Measurements from ENCODE around the gene DRD1. TPM values are rescaled to one million over a fixed set of nuclear protein-coding genes. Genes with fewer than 3 reads are reported as not detected.
"Not testable (repeated sequence)": the region's sequence is repeated elsewhere in the genome, so short reads cannot be mapped to it uniquely, and the experiment has no call there.

Gene DRD1
- total RNA-seq, 8 experiments from 2014 or later = 0.08 to 18.5 (median 1.3) TPM

- no peak overlapping the region for H3K4me3 ChIP-seq
- peak in 3 of 8 experiments; percentile 49 to 81 (median 65) for ATAC-seq (replicated peaks in 6 of 8)
- H3K4me1 ChIP-seq (replicated peaks in 1 of 2) = no peaks in the 10 kb centered on the region
- whole genome bisulfite sequencing, 10 experiments = 6 to 100% (median 71%) methylated on average over 2 to 3 of the region's 3 CpGs; no CpG with 5 or more reads in 1 of the 10 experiments
- in situ Hi-C loops (cut with MboI; ENCODE audit: low pct_unique_long_range_greater_than_20kb in 2 of 9, low sequenced_read_pairs in 9 of 9, unreplicated experiment in 9 of 9) = no loop called here
- H3K27ac ChIP-seq = no peak overlapping the region
These were observed 37.7 kb downstream of the DRD1 start for GRCh38 chr5:175406300-175406699.

DNA sequence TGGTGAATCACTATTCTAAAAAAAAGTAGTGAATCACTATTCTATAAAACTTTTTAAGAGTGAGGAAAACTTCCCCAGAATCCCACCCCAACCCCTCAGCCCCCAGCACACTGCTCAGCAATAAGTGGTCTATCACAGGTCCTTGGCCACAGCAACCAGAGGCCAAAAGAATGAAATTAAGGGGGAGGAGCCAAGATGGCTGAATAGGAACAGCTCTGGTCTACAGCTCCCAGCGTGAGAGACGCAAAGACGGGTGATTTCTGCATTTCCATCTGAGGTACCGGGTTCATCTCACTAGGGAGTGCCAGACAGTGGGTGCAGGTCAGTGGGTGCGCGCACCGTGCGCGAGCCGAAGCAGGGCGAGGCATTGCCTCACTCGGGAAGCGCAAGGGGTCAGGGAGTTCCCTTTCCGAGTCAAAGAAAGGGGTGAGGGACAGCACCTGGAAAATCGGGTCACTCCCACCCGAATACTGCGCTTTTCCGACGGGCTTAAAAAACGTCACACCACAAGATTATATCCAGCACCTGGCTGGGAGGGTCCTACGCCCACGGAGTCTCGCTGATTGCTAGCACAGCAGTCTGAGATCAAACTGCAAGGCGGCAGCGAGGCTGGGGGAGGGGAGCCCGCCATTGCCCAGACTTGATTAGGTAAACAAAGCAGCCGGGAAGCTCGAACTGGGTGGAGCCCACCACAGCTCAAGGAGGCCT, 46.2 kb downstream of the DRD1 start:
- peak in 1 of 8 experiments; percentile 47 for ATAC-seq (replicated peaks in 6 of 8)
- H3K4me1 ChIP-seq (replicated peaks in 1 of 2); in situ Hi-C loops (cut with MboI; ENCODE audit: low pct_unique_long_range_greater_than_20kb in 2 of 9, low sequenced_read_pairs in 9 of 9, unreplicated experiment in 9 of 9): not testable (repeated sequence)
- peak overlapping the region in 4 of 5 donors; percentile 21 to 31 (median 22) for H3K4me3 ChIP-seq
- 10% methylated on average over 2 of the region's 28 CpGs; no CpG with 5 or more reads in 9 of the 10 experiments for WGBS, 10 experiments
- peak overlapping the region in 1 of 2 donors; percentile 64 for H3K27ac ChIP-seq

DNA sequence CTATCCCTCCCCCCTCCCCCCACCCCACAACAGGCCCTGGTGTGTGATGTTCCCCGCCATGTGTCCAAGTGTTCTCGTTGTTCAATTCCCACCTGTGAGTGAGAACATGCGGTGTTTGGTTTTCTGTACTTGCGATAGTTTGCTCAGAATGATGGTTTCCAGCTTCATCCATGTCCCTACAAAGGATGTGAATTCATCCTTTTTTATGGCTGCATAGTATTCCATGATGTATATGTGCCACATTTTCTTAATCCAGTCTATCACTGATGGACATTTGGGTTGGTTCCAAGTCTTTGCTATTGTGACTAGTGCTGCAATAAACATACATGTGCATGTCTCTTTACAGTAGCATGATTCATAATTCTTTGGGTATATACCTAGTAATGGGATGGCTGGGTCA, 48.6 kb downstream of the DRD1 start:
- 100% methylated on average over 1 of the region's 4 CpGs; no CpG with 5 or more reads in 9 of the 10 experiments for WGBS, 10 experiments
- in situ Hi-C loops (cut with MboI; ENCODE audit: low pct_unique_long_range_greater_than_20kb in 2 of 9, low sequenced_read_pairs in 9 of 9, unreplicated experiment in 9 of 9) = not testable (repeated sequence)

GRCh38 chr5:175394601-175395000, 49.4 kb downstream of the DRD1 start:
- H3K27ac ChIP-seq = no peak overlapping the region
- WGBS, 10 experiments = 38 to 100% (median 60%) methylated on average over 1 to 5 of the region's 5 CpGs; no CpG with 5 or more reads in 1 of the 10 experiments
- in situ Hi-C loops (cut with MboI; ENCODE audit: low pct_unique_long_range_greater_than_20kb in 2 of 9, low sequenced_read_pairs in 9 of 9, unreplicated experiment in 9 of 9) = no loop called here
- peaks cover 0 to 2% of the 10 kb centered on the region in 2 donors for H3K4me1 ChIP-seq (replicated peaks in 1 of 2)
- no peak for ATAC-seq (replicated peaks in 6 of 8)
- H3K4me3 ChIP-seq = no peak overlapping the region

More for the DNA sequence above, 48.6 kb downstream of the DRD1 start:
- not testable (repeated sequence) for ATAC-seq (replicated peaks in 6 of 8); H3K4me1 ChIP-seq (replicated peaks in 1 of 2); H3K4me3 ChIP-seq; H3K27ac ChIP-seq

- WGBS, 10 experiments = 26 to 100% (median 83%) methylated on average over 1 to 4 of the region's 4 CpGs; no CpG with 5 or more reads in 3 of the 10 experiments
- no peak overlapping the region for H3K27ac ChIP-seq
- H3K4me3 ChIP-seq = no peak overlapping the region
- peak in 3 of 8 experiments; percentile 58 to 80 (median 66) for ATAC-seq (replicated peaks in 6 of 8)
- in situ Hi-C loops (cut with MboI; ENCODE audit: low pct_unique_long_range_greater_than_20kb in 2 of 9, low sequenced_read_pairs in 9 of 9, unreplicated experiment in 9 of 9) = no loop called here
- H3K4me1 ChIP-seq (replicated peaks in 1 of 2) = peaks cover 0 to 2% of the 10 kb centered on the region in 2 donors
These were observed 50.1 kb downstream of the DRD1 start for GRCh38 chr5:175393897-175394296.

DNA sequence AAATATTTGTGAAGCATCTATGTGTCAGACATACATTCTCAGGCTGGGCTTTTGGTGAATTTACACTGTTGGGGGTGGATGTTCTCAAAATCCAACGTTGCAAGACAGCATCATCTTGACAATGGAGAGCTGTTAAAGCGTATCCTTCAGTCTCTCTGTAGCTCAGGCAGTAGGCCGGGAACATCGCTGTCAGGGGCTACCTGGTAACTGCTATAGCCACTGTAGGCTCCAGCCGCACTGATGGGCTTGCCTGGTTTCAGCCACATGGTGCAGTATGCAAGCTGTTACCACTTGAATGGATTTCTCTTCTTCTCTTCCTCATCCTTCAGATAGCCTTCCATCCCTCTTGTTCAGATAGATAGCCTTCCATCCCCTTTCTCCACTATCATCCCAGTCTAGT, 51.7 kb downstream of the DRD1 start:
- no peaks in the 10 kb centered on the region for H3K4me1 ChIP-seq (replicated peaks in 1 of 2)
- WGBS, 10 experiments = 57 to 87% (median 76%) methylated on average over 2 to 4 of the region's 5 CpGs; no CpG with 5 or more reads in 3 of the 10 experiments
- in situ Hi-C loops (cut with MboI; ENCODE audit: low pct_unique_long_range_greater_than_20kb in 2 of 9, low sequenced_read_pairs in 9 of 9, unreplicated experiment in 9 of 9) = no loop called here
- no peak for ATAC-seq (replicated peaks in 6 of 8)
- no peak overlapping the region for H3K27ac ChIP-seq
- H3K4me3 ChIP-seq = no peak overlapping the region

GRCh38 chr5:175390352-175391083, 53.5 kb downstream of the DRD1 start:
- peaks cover 0 to 8% of the 10 kb centered on the region in 2 donors for H3K4me1 ChIP-seq (replicated peaks in 1 of 2)
- in situ Hi-C loops (cut with MboI; ENCODE audit: low pct_unique_long_range_greater_than_20kb in 2 of 9, low sequenced_read_pairs in 9 of 9, unreplicated experiment in 9 of 9) = no loop called here
- WGBS, 10 experiments = 16 to 100% (median 87%) methylated on average over 1 to 4 of the region's 4 CpGs; no CpG with 5 or more reads in 2 of the 10 experiments
- no peak for ATAC-seq (replicated peaks in 6 of 8)
- H3K27ac ChIP-seq = no peak overlapping the region
- H3K4me3 ChIP-seq = no peak overlapping the region

Other genes starting within 250 kb of the DRD1 start
- gene SFXN1, start 34.4 kb upstream of the DRD1 start, total RNA-seq = 10 to 100 TPM; 35.4 to 77.0 (median 64.1) TPM
- gene HRH2, start 213.9 kb upstream of the DRD1 start, total RNA-seq = 1 to 10 TPM in 3 of 8 experiments, under 1 TPM in 5; 0.42 to 7.2 (median 0.68) TPM